Ramos (cell line): ENCODE measurements around the gene IQSEC3.
"Not testable (repeated sequence)": the region's sequence is repeated elsewhere in the genome, so short reads cannot be mapped to it uniquely, and the experiment has no call there.

Experiments
- in situ Hi-C: fragments of 300-500 bp; cut with MboI; formaldehyde crosslinking; loops from one replicate; pipeline ENCODE4 v1.14.3; 2022; ENCODE audit warnings: low sequenced_read_pairs; ENCODE audit not compliant: unreplicated experiment

IQSEC3 gene

GRCh38 chr12:133616-134232 is 67.2 kb downstream of the IQSEC3 start:
- in situ Hi-C loops, result not testable (repeated sequence)

- in situ Hi-C loops, result no loop called here
Measured at GRCh38 chr12:135138-135537, 68.6 kb downstream of the IQSEC3 start.

- in situ Hi-C loops, result no loop called here
Measured at GRCh38 chr12:138171-138897, 71.8 kb downstream of the IQSEC3 start.

- in situ Hi-C loops, result no loop called here
Measured at GRCh38 chr12:138898-139534, 72.4 kb downstream of the IQSEC3 start.

- in situ Hi-C loops, result no loop called here
Measured at GRCh38 chr12:139585-139984, 73.0 kb downstream of the IQSEC3 start.

- in situ Hi-C loops, result no loop called here
Measured at GRCh38 chr12:140162-140561, 73.6 kb downstream of the IQSEC3 start.

- in situ Hi-C loops, result no loop called here
Measured at GRCh38 chr12:143964-144649, 77.5 kb downstream of the IQSEC3 start.

GRCh38 chr12:144650-145284 is 78.2 kb downstream of the IQSEC3 start:
- in situ Hi-C loops, result no loop called here

GRCh38 chr12:145369-145960 is 78.9 kb downstream of the IQSEC3 start:
- in situ Hi-C loops, result no loop called here

GRCh38 chr12:147242-147641 is 80.7 kb downstream of the IQSEC3 start:
- in situ Hi-C loops, result no loop called here

- in situ Hi-C loops, result no loop called here
Measured at GRCh38 chr12:148676-149416, 82.3 kb downstream of the IQSEC3 start.

GRCh38 chr12:151579-151978 is 85.0 kb downstream of the IQSEC3 start:
- in situ Hi-C loops, result no loop called here

GRCh38 chr12:152440-152839 is 85.9 kb downstream of the IQSEC3 start:
- in situ Hi-C loops, result no loop called here

GRCh38 chr12:153080-153746 is 86.6 kb downstream of the IQSEC3 start:
- in situ Hi-C loops, result no loop called here

- in situ Hi-C loops, result no loop called here
Measured at GRCh38 chr12:154058-154457, 87.5 kb downstream of the IQSEC3 start.

GRCh38 chr12:155006-155405 is 88.4 kb downstream of the IQSEC3 start:
- in situ Hi-C loops, result no loop called here

GRCh38 chr12:155646-156045 is 89.1 kb downstream of the IQSEC3 start:
- in situ Hi-C loops, result no loop called here

GRCh38 chr12:156945-157344 is 90.4 kb downstream of the IQSEC3 start:
- in situ Hi-C loops, result no loop called here

GRCh38 chr12:157644-158043 is 91.1 kb downstream of the IQSEC3 start:
- in situ Hi-C loops, result no loop called here
